ENCODE measurements around the gene GALNT13.

GALNT13 gene

DNA sequence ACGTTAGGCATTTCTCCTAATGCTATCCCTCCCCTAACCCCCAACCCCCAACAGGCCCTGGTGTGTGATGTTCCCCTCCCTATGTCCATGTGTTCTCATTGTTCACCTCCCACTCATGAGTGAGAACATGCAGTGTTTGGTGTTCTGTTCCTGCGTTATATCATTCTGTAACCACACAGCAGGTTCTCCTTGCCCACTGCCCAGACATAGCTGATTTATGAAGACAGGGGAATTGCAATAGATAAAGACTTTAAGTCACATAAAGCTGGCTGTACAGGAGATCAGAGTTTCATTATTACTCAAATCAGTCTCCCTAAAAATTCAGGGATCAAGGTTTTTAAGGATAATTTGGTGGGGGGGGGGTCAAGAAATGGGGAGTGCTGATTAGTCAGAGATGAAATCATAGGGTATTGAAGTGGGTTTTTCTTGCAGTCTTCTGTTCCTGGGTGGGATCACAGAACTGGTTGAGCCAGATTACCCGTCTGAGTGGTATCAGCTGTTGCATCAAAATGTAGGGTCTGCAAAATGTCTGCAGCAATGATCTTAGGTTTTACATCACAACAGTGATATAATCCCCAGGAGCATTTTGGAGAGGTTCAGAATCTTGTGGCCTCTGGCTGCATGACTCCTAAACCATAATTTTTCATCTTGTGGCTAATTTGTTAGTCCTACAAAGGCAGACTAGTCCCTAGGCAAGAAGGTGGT is 434.7 kb downstream of the GALNT13 start:
- no peak for DNase-seq (ENCODE audit: low read depth)

DNA sequence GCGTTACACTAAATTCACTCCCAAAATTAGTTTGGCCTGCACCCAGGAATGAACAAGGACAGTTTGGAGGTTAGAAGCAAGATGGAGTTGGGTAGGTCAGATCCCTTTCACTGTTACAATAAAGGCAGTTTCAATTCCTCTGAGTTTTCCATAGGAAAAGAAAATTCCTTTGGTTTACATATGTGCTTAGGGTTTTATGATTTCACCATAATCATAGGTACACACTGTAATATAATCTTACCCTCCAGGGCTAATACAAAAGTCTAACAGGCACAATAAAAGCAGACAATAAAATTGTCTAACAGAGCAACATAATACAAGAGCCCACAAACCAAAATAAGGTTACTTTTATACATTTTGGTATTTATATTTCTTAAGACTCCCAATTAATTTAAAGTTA is 435.3 kb downstream of the GALNT13 start:
- no peak for DNase-seq (ENCODE audit: low read depth)

DNA sequence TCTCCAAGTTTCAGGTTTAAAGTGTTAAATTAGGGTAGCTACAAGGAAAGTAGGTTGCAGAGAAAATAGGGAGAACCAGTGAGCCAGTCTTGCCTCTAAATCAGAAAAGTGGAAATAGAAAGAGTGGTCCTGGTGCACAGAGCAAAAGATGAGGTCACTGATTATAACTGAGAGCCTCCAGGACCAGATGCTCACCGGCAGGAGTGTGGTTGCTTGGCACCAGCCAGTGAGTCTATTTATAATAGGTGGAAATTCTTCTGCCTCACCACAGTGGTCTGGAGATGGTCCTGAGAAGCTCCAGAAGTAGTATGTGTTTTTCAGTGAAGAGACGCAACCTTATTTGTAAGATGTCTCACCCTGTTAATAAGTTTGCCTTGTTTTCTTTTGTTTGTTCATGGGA is 452.9 kb downstream of the GALNT13 start:
- DNase-seq (ENCODE audit: low read depth) = no peak

DNA sequence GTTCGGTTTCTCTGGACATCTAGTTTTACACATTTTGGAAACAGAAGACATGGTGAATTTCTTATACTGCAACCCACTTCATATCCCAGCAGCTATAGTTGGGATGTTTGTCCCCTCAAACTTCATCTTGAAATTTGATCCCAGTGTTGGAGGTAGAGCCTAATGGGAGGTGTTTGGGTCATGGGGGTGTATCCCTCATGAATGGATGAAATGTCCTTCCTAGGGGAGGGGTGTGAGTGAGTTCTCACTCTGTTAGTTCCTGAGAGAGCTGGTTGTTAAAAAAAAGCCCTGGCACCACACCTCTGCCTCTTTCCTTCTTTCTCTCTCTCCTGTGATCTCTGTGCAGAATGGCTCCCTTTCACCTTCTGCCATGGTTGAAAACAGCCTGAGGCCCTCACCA is 457.8 kb downstream of the GALNT13 start:
- DNase-seq (ENCODE audit: low read depth) = no peak

DNA sequence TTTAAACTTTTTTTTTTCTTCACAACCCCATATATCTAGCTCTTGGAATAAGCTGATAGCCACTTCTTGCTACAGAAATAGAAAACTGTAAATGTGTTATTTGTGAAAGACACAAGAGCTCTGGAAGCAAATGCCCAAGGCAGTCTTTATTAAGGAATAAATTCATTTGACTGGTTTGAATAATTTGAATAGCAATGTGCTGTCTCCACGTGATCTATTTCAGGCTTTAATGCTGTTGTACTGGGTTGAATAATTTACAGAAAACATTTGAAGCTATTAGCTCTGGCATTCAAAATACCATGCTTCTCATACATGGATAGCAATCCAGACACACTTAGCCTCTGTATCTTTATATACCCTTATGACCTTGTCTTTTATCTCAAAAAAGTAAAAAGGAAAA is 460.1 kb downstream of the GALNT13 start:
- no peak for DNase-seq (ENCODE audit: low read depth)

DNA sequence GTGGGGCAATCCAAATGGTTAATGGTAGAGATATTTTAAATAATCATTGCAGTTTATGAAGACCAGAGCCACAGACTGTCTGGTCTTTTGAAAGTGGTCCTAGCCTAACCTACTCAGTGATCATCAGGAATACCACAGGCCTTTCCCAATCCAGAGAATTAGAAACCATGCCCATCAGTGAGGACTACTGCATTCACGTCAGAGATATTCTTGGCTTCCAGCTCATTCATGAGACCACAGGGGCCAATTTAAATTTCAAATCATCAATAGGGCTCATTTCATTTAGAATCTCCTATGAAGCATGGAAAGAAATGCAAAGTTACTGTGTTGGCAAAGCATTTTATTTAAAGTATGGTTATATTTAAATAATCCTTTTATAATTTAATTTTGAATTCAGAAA is 464.5 kb downstream of the GALNT13 start:
- no peak for DNase-seq (ENCODE audit: low read depth)

DNA sequence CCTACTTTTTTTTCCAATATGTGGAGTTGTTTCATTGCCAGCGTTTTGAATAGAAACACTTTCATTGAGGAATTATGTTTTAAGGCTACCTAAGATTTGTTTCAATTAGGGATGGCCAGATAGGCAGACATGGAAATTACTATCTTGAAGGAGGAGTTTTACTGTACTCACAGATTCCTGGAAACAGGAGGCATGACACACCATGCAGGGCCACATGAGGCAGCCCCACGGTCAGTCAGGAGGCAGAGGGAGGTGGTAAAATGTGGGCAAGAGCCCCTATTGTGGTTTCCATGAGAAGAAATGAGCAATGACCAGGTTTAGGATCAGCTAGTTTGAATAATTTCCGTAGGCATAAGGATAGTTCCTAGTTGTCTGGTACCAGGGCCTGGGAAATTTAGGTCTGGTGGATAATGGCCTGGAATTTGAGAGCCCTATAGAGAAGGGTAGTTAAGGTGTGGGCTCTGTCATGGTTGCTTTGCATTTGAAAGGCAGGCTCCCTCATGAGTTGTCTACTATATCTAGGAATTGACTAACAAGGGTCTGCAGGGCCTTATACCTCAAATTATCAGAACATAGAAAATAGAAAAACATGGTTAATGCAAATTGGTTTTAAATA is 466.7 kb downstream of the GALNT13 start:
- no peak for DNase-seq (ENCODE audit: low read depth)

DNA sequence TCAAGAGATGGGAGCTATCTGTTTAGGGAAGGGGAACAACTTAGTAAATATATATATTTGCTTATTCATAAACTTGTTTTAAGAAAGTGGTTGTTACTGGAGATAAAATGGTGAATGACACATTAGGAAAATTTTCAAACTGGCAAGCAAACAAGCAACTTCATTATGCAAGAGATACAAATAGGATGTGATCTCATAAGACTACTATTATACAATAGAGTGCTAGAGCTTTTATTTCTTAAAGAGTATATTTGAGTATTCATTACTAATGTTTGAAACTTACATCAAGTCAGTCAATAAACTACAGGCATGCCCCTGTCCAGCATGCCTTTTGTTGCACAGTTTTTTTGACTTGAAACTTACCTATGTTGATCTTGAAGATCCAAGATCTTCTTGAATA is 471.6 kb downstream of the GALNT13 start:
- no peak for DNase-seq (ENCODE audit: low read depth)

DNA sequence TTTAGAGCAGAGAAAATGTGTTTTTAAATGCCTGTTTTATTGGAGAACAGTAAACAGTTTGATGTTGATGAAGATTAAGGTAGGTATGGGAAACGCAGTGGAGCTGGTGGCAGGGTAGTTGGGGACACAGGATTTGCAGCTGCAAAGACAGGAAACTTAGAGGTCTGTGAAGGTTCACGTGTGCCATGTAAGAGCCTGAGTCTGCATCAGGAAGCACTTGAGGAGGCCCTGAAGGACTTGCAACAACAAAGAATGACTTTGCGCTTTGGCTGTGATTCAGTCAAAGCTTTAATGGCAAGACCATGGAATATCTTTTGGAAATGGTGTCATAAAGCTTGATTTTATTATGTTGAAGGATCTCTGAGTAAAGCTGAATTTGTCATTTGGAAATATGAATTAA is 479.2 kb downstream of the GALNT13 start:
- no peak for DNase-seq (ENCODE audit: low read depth)

DNA sequence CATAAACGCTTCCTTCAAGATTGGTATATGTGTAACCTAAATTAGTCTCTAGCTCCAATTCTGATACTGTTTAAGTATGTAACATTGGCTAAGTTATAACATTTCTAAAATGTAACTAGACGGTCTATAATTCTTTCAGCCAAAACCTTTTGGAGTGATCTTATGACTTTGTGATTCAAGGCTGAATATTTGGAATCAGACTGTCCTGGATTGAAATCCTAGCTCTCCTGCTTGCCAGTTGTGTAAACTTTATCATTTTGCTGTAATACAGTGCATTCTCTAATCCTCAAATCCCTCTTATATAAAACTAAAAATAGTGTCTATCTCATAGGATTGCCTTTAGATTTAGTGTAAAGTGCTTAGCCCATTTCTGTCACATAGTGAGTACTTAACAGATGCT is 489.6 kb downstream of the GALNT13 start:
- no peak for DNase-seq (ENCODE audit: low read depth)

DNA sequence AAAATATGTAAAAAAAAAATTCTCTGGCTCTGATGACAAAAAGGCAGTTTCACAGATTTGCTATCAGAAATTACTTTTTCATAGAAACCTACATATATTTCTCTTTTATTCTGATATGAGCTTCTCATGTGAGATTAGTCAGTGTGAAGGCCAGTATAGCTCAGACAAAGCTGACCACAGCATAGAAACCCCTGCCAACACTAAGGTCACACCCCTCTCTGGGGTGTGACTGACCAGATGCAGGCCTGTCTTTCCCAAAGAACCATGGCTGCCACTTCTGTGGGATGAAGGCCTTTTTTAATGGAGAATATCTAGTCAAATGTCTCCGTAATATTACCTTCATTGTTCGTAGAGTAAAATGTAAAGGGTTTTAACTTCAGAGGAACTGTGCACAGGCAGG is 496.4 kb downstream of the GALNT13 start:
- no peak for DNase-seq (ENCODE audit: low read depth)

DNA sequence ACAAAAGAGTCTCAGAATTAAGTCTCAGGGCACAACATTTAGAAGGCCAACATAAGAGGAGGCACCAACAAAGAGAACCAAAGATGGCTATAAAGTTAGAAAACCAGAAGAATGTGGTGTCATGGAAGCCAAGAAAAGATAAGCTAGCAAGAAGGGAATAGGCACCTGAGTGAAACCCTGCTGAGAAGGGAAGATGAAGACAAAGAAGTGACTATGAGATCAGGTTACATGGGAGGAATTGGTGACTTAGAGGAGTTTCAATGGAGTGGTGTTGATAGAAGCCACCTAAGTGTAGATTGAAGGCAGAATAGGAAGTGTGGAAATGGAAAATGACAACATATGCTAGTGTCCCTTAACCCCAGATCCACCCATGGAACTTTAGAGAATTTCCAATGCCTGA is 499.2 kb downstream of the GALNT13 start:
- DNase-seq (ENCODE audit: low read depth) = no peak

DNA sequence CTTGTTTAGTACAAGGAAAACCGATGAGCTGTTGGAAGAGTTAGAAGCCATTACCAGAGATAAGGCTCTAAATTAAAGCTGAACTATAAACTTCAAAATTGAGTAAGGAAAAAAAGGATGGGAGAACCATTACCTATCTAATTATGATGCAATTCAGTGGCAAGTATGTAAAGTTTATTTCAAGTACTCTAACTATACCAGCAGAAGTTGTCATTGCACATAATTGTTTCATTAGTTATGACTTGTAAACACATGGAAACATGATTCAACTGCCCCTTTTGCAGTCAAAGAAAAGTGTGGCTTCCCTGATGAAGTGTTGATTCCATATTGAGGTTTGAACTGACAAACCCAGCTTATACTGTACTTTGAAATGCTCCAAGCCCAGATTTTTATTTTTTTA is 502.7 kb downstream of the GALNT13 start:
- no peak for DNase-seq (ENCODE audit: low read depth)

DNA sequence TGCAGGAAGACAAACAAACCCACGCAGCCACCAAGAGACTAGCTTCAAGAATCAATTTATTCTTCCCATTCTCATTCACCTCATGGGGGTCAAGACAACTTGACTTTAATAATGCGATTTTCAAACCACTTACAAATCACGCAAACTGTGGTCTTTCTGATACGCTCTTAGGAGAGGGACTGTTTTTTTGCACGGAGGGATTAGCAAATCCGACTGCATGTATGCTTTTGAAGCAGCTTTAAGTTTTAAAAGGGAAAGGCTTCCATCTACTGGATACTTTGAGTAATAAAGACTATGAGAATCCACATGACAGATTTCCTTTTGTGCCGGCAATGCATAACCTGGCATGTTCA is 503.8 kb downstream of the GALNT13 start:
- DNase-seq (ENCODE audit: low read depth) = peak; percentile 15

DNA sequence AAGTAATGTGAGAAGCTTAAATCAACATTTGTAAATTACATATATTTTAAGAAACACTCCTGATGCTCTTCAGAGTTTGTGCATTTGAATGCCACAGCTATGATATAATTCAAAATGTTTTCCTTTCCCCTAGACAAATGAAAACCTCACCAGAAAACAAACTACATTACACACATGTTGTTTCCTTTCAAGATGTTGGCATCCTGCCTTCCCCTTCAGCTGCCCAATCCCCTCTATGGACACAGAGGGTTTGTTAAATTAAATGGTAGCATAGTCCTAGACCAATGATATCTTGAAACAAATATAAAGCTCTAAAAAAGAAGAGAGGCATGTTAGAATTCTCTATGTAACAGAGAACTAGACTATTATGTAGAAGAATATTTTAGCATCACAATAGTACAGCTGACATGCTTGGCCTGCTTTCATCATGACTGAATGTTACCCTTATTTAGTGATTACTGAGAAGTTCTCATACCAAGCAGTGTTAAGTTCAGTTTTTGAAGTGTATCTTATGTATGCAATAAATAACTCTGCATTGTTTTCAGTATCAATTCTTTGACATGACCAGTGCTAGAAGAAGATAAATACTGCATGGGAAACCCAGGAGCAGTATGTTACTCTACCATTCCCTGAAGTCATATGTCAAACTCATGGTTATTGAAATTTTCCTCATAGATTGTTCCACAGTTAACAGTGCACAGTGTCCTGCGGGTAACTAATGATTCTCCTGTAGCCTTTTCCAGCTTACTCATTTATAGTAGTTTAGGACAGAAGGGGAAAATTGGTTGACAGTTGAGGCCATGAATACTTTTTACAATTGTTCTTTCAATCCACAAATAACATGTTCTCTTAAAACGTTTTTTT is 510.4 kb downstream of the GALNT13 start:
- DNase-seq (ENCODE audit: low read depth) = no peak

DNA sequence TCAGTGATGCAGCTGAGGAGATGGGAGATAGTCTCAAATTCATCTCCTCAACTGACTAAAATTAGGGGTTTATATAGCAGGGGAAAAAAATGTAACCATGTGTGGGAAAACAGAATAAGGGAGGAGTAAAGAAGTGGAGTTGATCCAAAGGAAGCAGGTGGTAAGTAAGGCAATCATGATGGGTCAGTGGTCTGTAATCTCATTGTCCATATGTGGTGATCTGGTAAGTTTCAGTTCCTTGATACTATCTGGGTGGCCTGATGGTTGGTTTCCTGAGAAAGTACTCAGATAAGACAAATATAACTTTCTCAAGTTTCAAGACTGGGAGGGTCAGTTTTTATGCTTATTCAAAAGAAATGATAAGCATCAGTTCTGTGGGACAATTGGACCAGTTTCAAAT is 514.5 kb downstream of the GALNT13 start:
- no peak for DNase-seq (ENCODE audit: low read depth)

DNA sequence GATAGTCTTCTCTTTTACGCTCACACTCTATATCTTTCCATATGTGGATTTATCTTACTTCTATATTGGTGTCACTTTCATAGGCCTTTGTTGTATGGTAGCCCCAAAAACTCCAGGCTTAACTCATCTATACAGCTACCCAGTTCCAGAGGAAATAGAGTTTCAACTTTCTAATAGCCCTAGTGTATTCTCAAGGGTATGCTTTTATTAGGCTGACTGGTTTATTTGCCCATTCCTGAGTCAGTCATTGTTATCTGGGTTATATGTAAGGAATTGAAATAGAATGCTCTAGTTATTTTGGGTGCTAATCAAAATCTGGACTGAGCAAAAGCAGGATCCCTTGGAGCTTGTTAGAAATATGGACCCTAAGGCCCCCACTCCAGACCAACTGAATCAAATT is 519.3 kb downstream of the GALNT13 start:
- no peak for DNase-seq (ENCODE audit: low read depth)

DNA sequence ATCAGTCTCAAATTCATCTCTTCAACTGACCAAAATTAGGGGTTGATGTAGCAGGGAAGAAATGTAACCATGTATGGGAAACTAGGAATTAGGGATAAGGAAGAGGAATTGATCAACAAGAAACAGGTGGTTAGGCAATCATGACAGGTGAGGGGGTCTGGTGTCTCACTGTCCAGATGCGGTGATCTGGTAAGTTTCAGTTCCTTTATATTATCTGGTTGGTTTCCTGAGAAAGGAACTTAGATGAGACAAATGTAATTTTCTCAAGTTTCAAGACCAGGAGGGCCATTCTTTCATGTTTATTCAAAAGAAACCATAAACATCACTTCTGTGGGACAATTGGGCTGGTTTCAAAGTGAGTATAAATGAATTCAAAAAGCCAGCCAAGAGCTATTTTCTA is 520.5 kb downstream of the GALNT13 start:
- DNase-seq (ENCODE audit: low read depth) = no peak

DNA sequence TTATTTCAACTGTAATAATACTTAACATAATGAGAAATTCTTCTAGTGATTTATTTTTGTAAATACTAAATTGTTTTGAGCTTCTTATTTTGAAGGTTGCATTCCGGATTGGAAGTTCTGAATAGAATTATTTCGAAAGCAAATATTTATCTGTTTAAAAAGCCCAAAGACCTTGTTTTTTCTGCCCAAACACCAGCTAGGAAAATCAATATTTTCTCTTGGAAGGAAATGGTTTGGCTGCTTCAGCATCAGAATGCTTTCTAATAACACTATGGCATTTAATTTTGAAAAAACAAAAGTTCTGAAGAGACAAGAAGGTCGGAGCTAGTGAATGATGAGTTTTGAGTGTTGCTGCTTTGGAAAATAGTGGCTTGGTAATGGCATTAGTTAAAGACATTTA is 522.9 kb downstream of the GALNT13 start:
- no peak for DNase-seq (ENCODE audit: low read depth)

DNA sequence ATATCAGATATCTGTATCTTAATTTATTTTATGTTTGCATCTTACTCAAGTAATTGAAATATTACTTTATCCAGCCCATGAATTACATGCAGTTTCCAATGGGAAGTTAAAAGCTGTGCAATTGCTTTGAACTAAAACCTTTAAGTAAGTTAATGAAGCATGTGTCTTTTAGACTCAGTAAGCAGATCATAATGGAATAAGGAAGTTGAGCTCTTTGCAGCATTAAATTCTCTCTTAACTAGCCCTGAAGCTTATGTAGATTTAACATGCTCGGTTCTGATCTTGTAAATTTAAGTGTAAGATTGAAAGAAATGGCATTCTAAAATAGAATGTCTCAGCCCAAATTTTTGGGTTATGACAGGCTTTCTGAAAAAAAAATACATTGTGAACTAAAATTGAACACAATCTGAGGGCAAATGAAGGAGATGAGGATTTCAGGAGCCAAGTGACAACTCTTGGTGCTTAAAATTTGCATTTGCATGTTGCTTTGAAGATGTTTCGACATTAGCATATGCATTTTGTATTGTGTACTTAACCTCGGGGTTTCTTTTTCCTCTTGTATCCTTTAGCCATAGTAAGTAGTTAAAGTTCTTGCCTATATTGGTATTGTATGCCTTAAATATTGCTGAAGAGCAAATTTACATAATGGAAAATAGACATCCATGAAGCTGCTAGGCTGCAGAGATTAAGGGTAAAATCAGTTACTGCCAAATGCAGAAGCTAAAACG is 529.0 kb downstream of the GALNT13 start:
- no peak for DNase-seq (ENCODE audit: low read depth)

DNA sequence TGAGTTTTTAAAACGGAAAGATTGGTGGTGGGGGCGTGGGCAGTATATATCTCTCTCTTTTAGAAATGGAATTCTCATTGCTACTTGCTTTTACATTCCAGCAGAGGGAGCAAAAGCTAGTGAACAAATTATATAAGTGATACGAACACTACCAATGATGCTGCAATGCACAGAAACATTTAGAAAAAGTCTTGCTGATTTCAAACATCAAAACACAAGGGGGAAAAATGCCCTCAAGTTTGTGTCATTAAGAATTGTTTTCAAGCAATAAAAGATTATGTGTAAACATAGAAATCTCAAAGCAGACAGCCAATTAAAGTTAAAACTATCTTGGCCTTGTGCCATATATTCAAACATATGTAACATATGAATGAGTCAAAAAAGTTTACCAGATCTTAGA is 530.5 kb downstream of the GALNT13 start:
- peak; percentile 32 for DNase-seq (ENCODE audit: low read depth)

DNA sequence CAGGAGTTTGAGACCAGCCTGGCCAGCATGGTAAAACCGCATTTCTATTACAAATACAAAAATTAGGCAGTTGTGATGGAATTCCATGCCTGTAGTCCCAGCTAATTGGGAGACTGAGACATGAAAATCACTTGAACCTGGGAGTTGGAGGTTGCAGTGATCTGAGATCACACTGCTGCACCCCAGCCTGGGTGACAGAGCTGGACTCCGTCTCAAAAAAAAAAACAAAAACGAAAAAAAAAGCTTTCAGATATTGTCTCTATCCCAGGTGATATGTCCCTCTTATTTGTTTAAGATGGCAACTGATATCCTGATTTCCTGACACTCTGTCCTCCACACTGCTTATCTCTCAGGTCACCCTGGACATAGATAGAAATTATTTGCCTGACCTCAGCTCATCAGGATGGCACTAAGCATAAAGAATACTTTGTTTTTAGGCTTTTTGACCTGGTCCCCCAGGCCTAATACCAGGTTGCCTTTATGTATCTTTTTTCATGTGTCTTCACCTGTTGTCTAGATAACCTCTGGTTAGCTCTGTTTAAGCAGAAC is 531.6 kb downstream of the GALNT13 start:
- DNase-seq (ENCODE audit: low read depth) = no peak
